Stimulated activated CD4-positive, alpha-beta T cell treated with anti-CD3 and anti-CD28 coated beads, Interleukin-12 subunit alpha, Interleukin-12 subunit beta, amount 100 ng/mL, for 24 hours (primary cell): ENCODE data around the gene HS3ST5.
"Not testable (repeated sequence)": the region's sequence is repeated elsewhere in the genome, so short reads cannot be mapped to it uniquely, and the experiment has no call there.

Experiments
- DNase-seq, 2 experiments: peaks; one replicate each; pipeline ENCODE4 v3.0.0-alpha.2; 2020; ENCODE audit warnings: low read depth in 2 of 2

The HS3ST5 gene

GRCh38 chr6:114153448-114153847 is 189.4 kb downstream of the HS3ST5 start:
- no peak for DNase-seq

- DNase-seq = no peak
Measured at GRCh38 chr6:114151064-114151690, 191.6 kb downstream of the HS3ST5 start.

GRCh38 chr6:114149182-114149581 is 193.6 kb downstream of the HS3ST5 start:
- DNase-seq = not testable (repeated sequence)

GRCh38 chr6:114144887-114145851 is 197.7 kb downstream of the HS3ST5 start:
- no peak for DNase-seq

- DNase-seq = no peak
Measured at GRCh38 chr6:114142258-114142657, 200.6 kb downstream of the HS3ST5 start.

GRCh38 chr6:114140416-114140815 is 202.4 kb downstream of the HS3ST5 start:
- DNase-seq = no peak

- no peak for DNase-seq
Measured at GRCh38 chr6:114138577-114139248, 204.1 kb downstream of the HS3ST5 start.

- no peak for DNase-seq
Measured at GRCh38 chr6:114135363-114135971, 207.4 kb downstream of the HS3ST5 start.

- DNase-seq = no peak
Measured at GRCh38 chr6:114133816-114134215, 209.0 kb downstream of the HS3ST5 start.

GRCh38 chr6:114131945-114132344 is 210.9 kb downstream of the HS3ST5 start:
- DNase-seq = no peak

GRCh38 chr6:114125576-114125975 is 217.2 kb downstream of the HS3ST5 start:
- DNase-seq = no peak

- DNase-seq = no peak
Measured at GRCh38 chr6:114121913-114122662, 220.7 kb downstream of the HS3ST5 start.

- no peak for DNase-seq
Measured at GRCh38 chr6:114119056-114119455, 223.8 kb downstream of the HS3ST5 start.

GRCh38 chr6:114115652-114116051 is 227.2 kb downstream of the HS3ST5 start:
- no peak for DNase-seq

GRCh38 chr6:114108119-114109002 is 234.5 kb downstream of the HS3ST5 start:
- DNase-seq = peak; percentile 3 to 36

GRCh38 chr6:114106020-114106419 is 236.8 kb downstream of the HS3ST5 start:
- DNase-seq = no peak

- DNase-seq = no peak
Measured at GRCh38 chr6:114101255-114101654, 241.6 kb downstream of the HS3ST5 start.

GRCh38 chr6:114100215-114100994 is 242.4 kb downstream of the HS3ST5 start:
- DNase-seq = no peak

GRCh38 chr6:114096561-114097172 is 246.2 kb downstream of the HS3ST5 start:
- no peak for DNase-seq
